Measurements from ENCODE around the gene SNRPA. TPM values are rescaled to one million over a fixed set of nuclear protein-coding genes. Genes with fewer than 3 reads are reported as not detected.
"Not testable (repeated sequence)": the region's sequence is repeated elsewhere in the genome, so short reads cannot be mapped to it uniquely, and the experiment has no call there.

SNRPA gene

DNA sequence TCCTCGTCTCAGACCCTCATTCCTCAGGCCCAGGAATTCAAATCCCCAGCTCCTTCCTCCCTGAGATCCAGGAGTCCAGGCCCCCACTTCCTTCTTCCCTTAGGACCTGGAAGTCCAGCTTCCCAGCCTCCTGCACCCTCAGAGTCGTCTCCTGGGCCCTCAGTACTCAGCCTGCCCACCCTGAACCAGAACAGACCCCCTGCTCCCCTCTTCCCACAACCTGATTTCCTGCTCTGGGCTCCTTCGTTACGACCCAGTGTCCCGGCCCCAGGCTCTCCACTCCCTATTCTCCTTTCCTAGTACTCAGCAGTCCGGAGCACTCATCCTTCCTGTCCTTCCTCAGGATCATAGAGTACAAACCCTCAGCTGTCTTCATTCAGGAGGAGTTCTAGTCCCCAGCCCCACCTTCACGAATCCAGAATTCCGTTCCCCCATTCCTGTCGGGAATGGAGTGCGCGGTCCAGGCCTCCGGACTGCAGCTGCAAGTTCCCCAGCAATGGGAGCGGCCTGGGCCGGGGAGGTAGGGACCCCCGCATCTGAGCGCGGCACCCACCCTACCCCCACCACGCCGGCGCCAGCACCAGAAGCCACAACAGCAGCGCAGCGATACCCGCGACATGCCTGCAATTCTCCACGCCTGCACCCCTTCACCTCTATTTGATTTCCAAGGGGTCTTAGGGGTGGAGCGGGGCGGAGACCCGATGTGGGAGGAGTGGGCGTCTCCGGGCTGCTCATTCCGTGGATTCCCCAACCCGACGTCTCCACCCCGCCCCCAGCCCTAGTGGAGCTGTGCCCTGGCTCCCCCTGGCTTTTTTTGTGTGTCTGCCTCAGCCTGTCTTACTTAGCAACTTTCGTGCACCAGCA, 60.7 kb downstream of the SNRPA start:
- Histone ChIP-seq H3K4ac (ENCODE audit: low read length) (no peak overlapping the region), H3K36me3 (replicated peaks in 1 of 2; ENCODE audit: control insufficient read depth in 2 of 2, insufficient read depth in 2 of 2, low read length in 2 of 2) (peaks cover 19 to 34% of the 10 kb centered on the region in 2 donors), H3K9ac (ENCODE audit: low read depth, low read length, poor library complexity) (peak overlapping the region; percentile 74), H2BK5ac (ENCODE audit: low read length) (no peak overlapping the region), H4K8ac (ENCODE audit: low read depth, low read length) (no peak overlapping the region), H4K91ac (ENCODE audit: low read depth, low read length, poor library complexity) (no peak overlapping the region), H3K18ac (ENCODE audit: low read length) (peak overlapping the region; percentile 86), H2AFZ (ENCODE audit: low read length) (peak overlapping the region; percentile 83), H3K23ac (ENCODE audit: low read depth, low read length, poor library complexity) (peak overlapping the region; percentile 18), H2BK12ac (ENCODE audit: low read length) (no peak overlapping the region), H3K27ac (replicated peaks; ENCODE audit: low read length) (peak overlapping the region; percentile 66), H3K4me3 (ENCODE audit: low read length in 2 of 2) (peak overlapping the region; percentile 13 to 71), H2BK120ac (ENCODE audit: low read depth, low read length) (no peak overlapping the region), H3K4me2 (ENCODE audit: insufficient read depth, low read length, poor library complexity, severe bottlenecking) (peak overlapping the region; percentile 78), H3K14ac (ENCODE audit: low read length) (no peak overlapping the region), H2AK5ac (ENCODE audit: low read depth, low read length) (peak overlapping the region; percentile 40), H2BK15ac (ENCODE audit: low read length) (no peak overlapping the region), H3K79me1 (ENCODE audit: low read depth, low read length) (peaks cover 7% of the 10 kb centered on the region), H3K27me3 (ENCODE audit: control insufficient read depth in 3 of 3, insufficient read depth in 3 of 3, low read depth in 1 of 3, low read length in 3 of 3) (no peaks in the 10 kb centered on the region), H3K4me1 (ENCODE audit: control insufficient read depth in 2 of 2, insufficient read depth in 1 of 2, low read depth in 1 of 2, low read length in 2 of 2) (peaks cover 15 to 17% of the 10 kb centered on the region in 2 donors), H3K9me3 (replicated peaks in 1 of 2; ENCODE audit: control insufficient read depth in 2 of 2, insufficient read depth in 1 of 2, low read depth in 1 of 2, low read length in 2 of 2) (no peaks in the 10 kb centered on the region)
- WGBS, 2 donors (ENCODE audit: extremely low coverage in 2 of 2, insufficient read length in 2 of 2, insufficient replicate concordance in 1 of 2), result no CpG with 5 or more reads among the region's 35 CpGs
- DNase-seq (ENCODE audit: low spot score), result peak; percentile 44

DNA sequence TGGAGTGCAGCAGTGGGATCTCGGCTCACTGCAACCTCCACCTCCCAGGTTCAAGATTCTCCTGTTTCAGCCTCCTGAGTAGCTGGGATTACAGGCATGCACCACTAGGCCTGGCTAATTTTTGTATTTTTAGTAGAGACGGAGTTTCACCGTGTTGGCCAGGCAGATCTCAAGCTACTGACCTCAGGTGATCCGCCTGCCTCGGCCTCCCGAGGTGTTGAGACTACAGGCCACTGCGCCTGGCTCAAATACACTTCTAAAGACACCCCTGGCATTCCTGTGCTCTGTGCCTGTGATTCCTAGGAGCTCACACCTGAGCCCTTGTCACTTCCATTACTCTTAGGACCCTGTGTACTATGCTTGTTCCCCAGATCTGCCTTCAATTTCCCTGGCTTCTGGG, 61.6 kb downstream of the SNRPA start:
- H3K23ac ChIP-seq (ENCODE audit: low read depth, low read length, poor library complexity); H2BK120ac ChIP-seq (ENCODE audit: low read depth, low read length); H2AFZ ChIP-seq (ENCODE audit: low read length); H4K91ac ChIP-seq (ENCODE audit: low read depth, low read length, poor library complexity); H3K9me3 ChIP-seq (replicated peaks in 1 of 2; ENCODE audit: control insufficient read depth in 2 of 2, insufficient read depth in 1 of 2, low read depth in 1 of 2, low read length in 2 of 2); H3K4me2 ChIP-seq (ENCODE audit: insufficient read depth, low read length, poor library complexity, severe bottlenecking); H3K79me1 ChIP-seq (ENCODE audit: low read depth, low read length); H3K27ac ChIP-seq (replicated peaks; ENCODE audit: low read length); H3K4me3 ChIP-seq (ENCODE audit: low read length in 2 of 2); H3K9ac ChIP-seq (ENCODE audit: low read depth, low read length, poor library complexity); DNase-seq (ENCODE audit: low spot score); H4K8ac ChIP-seq (ENCODE audit: low read depth, low read length); H2BK5ac ChIP-seq (ENCODE audit: low read length); H2BK12ac ChIP-seq (ENCODE audit: low read length); H3K18ac ChIP-seq (ENCODE audit: low read length); H3K14ac ChIP-seq (ENCODE audit: low read length); H3K27me3 ChIP-seq (ENCODE audit: control insufficient read depth in 3 of 3, insufficient read depth in 3 of 3, low read depth in 1 of 3, low read length in 3 of 3); H3K4ac ChIP-seq (ENCODE audit: low read length); H2AK5ac ChIP-seq (ENCODE audit: low read depth, low read length); H2BK15ac ChIP-seq (ENCODE audit: low read length): not testable (repeated sequence)
- no CpG with 5 or more reads among the region's 7 CpGs for WGBS, 2 donors (ENCODE audit: extremely low coverage in 2 of 2, insufficient read length in 2 of 2, insufficient replicate concordance in 1 of 2)
- Histone ChIP-seq H3K4me1 (ENCODE audit: control insufficient read depth in 2 of 2, insufficient read depth in 1 of 2, low read depth in 1 of 2, low read length in 2 of 2) (peaks cover 9 to 13% of the 10 kb centered on the region in 2 donors), H3K36me3 (replicated peaks in 1 of 2; ENCODE audit: control insufficient read depth in 2 of 2, insufficient read depth in 2 of 2, low read length in 2 of 2) (peaks cover 16 to 27% of the 10 kb centered on the region in 2 donors)

DNA sequence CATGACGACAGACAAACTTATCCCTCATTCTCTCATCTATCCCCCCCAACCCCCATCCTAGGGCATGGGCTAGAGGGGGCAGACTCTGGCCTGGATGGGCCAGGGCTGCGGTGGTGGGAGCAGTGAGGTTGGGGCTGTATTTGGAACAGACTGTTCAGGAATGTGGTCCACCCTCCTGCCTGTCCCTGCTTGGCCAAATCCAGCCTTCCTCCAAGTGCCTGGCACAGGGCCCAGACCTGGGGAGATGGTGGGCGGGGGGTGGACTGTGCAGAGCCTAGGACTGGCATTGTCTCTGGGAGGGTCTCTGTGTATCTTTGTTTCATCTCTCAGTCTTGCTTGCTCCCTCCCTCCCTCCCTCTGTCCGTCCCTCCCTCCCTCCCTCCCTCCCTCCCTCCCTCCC, 62.2 kb downstream of the SNRPA start:
- Histone ChIP-seq H2BK120ac (ENCODE audit: low read depth, low read length) (no peak overlapping the region), H2BK15ac (ENCODE audit: low read length) (no peak overlapping the region), H3K27me3 (ENCODE audit: control insufficient read depth in 3 of 3, insufficient read depth in 3 of 3, low read depth in 1 of 3, low read length in 3 of 3) (no peaks in the 10 kb centered on the region), H3K23ac (ENCODE audit: low read depth, low read length, poor library complexity) (no peak overlapping the region), H3K4me3 (ENCODE audit: low read length in 2 of 2) (no peak overlapping the region), H3K9me3 (replicated peaks in 1 of 2; ENCODE audit: control insufficient read depth in 2 of 2, insufficient read depth in 1 of 2, low read depth in 1 of 2, low read length in 2 of 2) (no peaks in the 10 kb centered on the region), H3K14ac (ENCODE audit: low read length) (no peak overlapping the region), H2BK5ac (ENCODE audit: low read length) (no peak overlapping the region), H3K79me1 (ENCODE audit: low read depth, low read length) (peaks cover 2% of the 10 kb centered on the region), H3K4me2 (ENCODE audit: insufficient read depth, low read length, poor library complexity, severe bottlenecking) (no peak overlapping the region), H3K27ac (replicated peaks; ENCODE audit: low read length) (no peak overlapping the region), H3K4me1 (ENCODE audit: control insufficient read depth in 2 of 2, insufficient read depth in 1 of 2, low read depth in 1 of 2, low read length in 2 of 2) (peaks cover 7 to 13% of the 10 kb centered on the region in 2 donors), H4K8ac (ENCODE audit: low read depth, low read length) (no peak overlapping the region), H3K18ac (ENCODE audit: low read length) (no peak overlapping the region), H2AFZ (ENCODE audit: low read length) (no peak overlapping the region), H2AK5ac (ENCODE audit: low read depth, low read length) (peak overlapping the region; percentile 49), H3K4ac (ENCODE audit: low read length) (no peak overlapping the region), H4K91ac (ENCODE audit: low read depth, low read length, poor library complexity) (no peak overlapping the region), H3K9ac (ENCODE audit: low read depth, low read length, poor library complexity) (no peak overlapping the region), H3K36me3 (replicated peaks in 1 of 2; ENCODE audit: control insufficient read depth in 2 of 2, insufficient read depth in 2 of 2, low read length in 2 of 2) (peaks cover 10 to 21% of the 10 kb centered on the region in 2 donors), H2BK12ac (ENCODE audit: low read length) (no peak overlapping the region)
- no peak for DNase-seq (ENCODE audit: low spot score)
- no CpG with 5 or more reads among the region's 4 CpGs for WGBS, 2 donors (ENCODE audit: extremely low coverage in 2 of 2, insufficient read length in 2 of 2, insufficient replicate concordance in 1 of 2)

Small RNAs within 50 kb of the gene (small RNA-seq; reads per million reads assigned to genes)
- gene RNU6-195P (ENCODE audit: insufficient read depth), result not detected

Data from neuronal stem cell (in vitro differentiated cells).